SU-DHL-6 (cell line): ENCODE results near the gene PHTF2.

Experiments used
- H2AFZ ChIP-seq: fragments of 200-600 bp; sonication (generic); 2 replicates; pipeline ENCODE4 v1.6.1; 2014; ENCODE audit warnings: low read depth, mild to moderate bottlenecking, moderate library complexity, mixed read lengths, antibody characterized with exemption, low read length; ENCODE audit not compliant: severe bottlenecking
- H3F3A ChIP-seq: fragments of 200-600 bp; shearing (Covaris generic); 2 replicates; pipeline ENCODE4 v1.6.0; 2016; ENCODE audit warnings: antibody characterized with exemption, mild to moderate bottlenecking; ENCODE audit not compliant: insufficient read depth
- H3K27ac ChIP-seq: fragments of 200-600 bp; sonication (generic); 2 replicates; pipeline ENCODE4 v1.5.1; 2016; ENCODE audit warnings: low read depth, mild to moderate bottlenecking, low read length, moderate library complexity, mixed read lengths
- H3K27me3 ChIP-seq: fragments of 200-600 bp; sonication (generic), shearing (Covaris generic); 2 replicates; pipeline ENCODE4 v1.6.0; 2014; ENCODE audit warnings: mild to moderate bottlenecking, low read length
- H3K36me3 ChIP-seq: fragments of 200-600 bp; sonication (generic); 2 replicates; pipeline ENCODE4 v1.6.1; 2014; ENCODE audit warnings: mild to moderate bottlenecking, low read length, mixed read lengths
- H3K4me2 ChIP-seq: fragments of 300-600, 200-600 bp; shearing (Covaris generic), sonication (generic); 2 replicates; pipeline ENCODE4 v1.6.0; 2014; ENCODE audit warnings: low read length, low read depth, mild to moderate bottlenecking; ENCODE audit not compliant: poor library complexity, severe bottlenecking
- H3K4me3 ChIP-seq: fragments of 200-600 bp; sonication (generic); 2 replicates; pipeline ENCODE4 v1.5.1; 2014; ENCODE audit warnings: antibody characterized with exemption, low read length, mild to moderate bottlenecking, mixed read lengths; ENCODE audit not compliant: insufficient read depth, poor library complexity, severe bottlenecking
- H3K79me2 ChIP-seq: fragments of 200-600 bp; sonication (generic); 2 replicates; pipeline ENCODE4 v1.6.1; 2014; ENCODE audit warnings: mild to moderate bottlenecking, low read length, moderate library complexity; ENCODE audit not compliant: insufficient read depth
- H3K9ac ChIP-seq: fragments of 200-600 bp; sonication (generic); 2 replicates; pipeline ENCODE4 v1.7.0; 2014; ENCODE audit warnings: mild to moderate bottlenecking, low read length
- H3K9me2 ChIP-seq: fragments of 200-600 bp; sonication (generic); replicated peaks from 2 replicates; pipeline ENCODE4 v1.6.1; 2014; ENCODE audit warnings: low read length; ENCODE audit not compliant: insufficient read depth
- H3K9me3 ChIP-seq: fragments of 200-600 bp; sonication (generic); 2 replicates; pipeline ENCODE4 v1.6.1; 2014; ENCODE audit warnings: low read length, mixed read lengths; ENCODE audit not compliant: insufficient read depth
- H4K20me1 ChIP-seq: fragments of 200-600 bp; sonication (generic); 2 replicates; pipeline ENCODE4 v1.6.1; 2014; ENCODE audit warnings: low read depth, mild to moderate bottlenecking, antibody characterized with exemption, low read length, moderate library complexity, mixed read lengths
- CTCF ChIP-seq: fragments of 200-600 bp; sonication (generic); IDR thresholded peaks from one replicate; pipeline ENCODE4 v1.5.1; 2017; ENCODE audit warnings: antibody characterized with exemption, mild to moderate bottlenecking, low read length, moderate library complexity; ENCODE audit not compliant: insufficient read depth, poor library complexity, severe bottlenecking
- EZH2phosphoT487 ChIP-seq: fragments of 200-600 bp; sonication (generic), shearing (Covaris generic); conservative IDR thresholded peaks from 2 replicates; pipeline ENCODE4 v1.6.1; 2018; ENCODE audit warnings: mild to moderate bottlenecking, antibody characterized with exemption, low read length, moderate library complexity, mixed read lengths

The PHTF2 gene

GRCh38 chr7:77812290-77812685 lies 13.7 kb downstream of the PHTF2 start:
- Histone ChIP-seq H3K27me3 (no peaks in the 10 kb centered on the region), H3F3A (peaks cover 9% of the 10 kb centered on the region; the same call in 1 of the 2 replicates), H2AFZ (no peak overlapping the region), H3K9me2 (no peaks in the 10 kb centered on the region), H3K36me3 (peaks cover 15% of the 10 kb centered on the region), H4K20me1 (peaks cover 44% of the 10 kb centered on the region), H3K9me3 (no peaks in the 10 kb centered on the region), H3K9ac (no peak overlapping the region), H3K79me2 (peaks cover 99% of the 10 kb centered on the region), H3K27ac (no peak overlapping the region; the same call in 1 of the 2 replicates), H3K4me3 (no peak overlapping the region), H3K4me2 (peak overlapping the region; percentile 26)
- TF ChIP-seq CTCF, result no peak
- TF ChIP-seq EZH2phosphoT487, result no peak

- peaks cover 11% of the 10 kb centered on the region; the same call in 1 of the 2 replicates for H3F3A ChIP-seq
- no peaks in the 10 kb centered on the region for H3K9me3 ChIP-seq
- peak overlapping the region; percentile 36 for H3K27ac ChIP-seq
- no peaks in the 10 kb centered on the region for H3K9me2 ChIP-seq
- H3K36me3 ChIP-seq, result peaks cover 17% of the 10 kb centered on the region
- TF ChIP-seq CTCF (no peak), EZH2phosphoT487 (no peak)
- no peak overlapping the region for H3K9ac ChIP-seq
- H3K4me2 ChIP-seq, result peak overlapping the region; percentile 27
- peaks cover 42% of the 10 kb centered on the region; the same call in 1 of the 2 replicates for H4K20me1 ChIP-seq
- H2AFZ ChIP-seq, result no peak overlapping the region
- no peak overlapping the region for H3K4me3 ChIP-seq
- H3K79me2 ChIP-seq, result peaks cover 99% of the 10 kb centered on the region
- H3K27me3 ChIP-seq, result no peaks in the 10 kb centered on the region
Measured at GRCh38 chr7:77813180-77813579, 14.6 kb downstream of the PHTF2 start.

GRCh38 chr7:77819021-77819420 lies 20.4 kb downstream of the PHTF2 start:
- peaks cover 12% of the 10 kb centered on the region; the same call in 1 of the 2 replicates for H3K9me3 ChIP-seq
- no peaks in the 10 kb centered on the region for H3K27me3 ChIP-seq
- peaks cover 31% of the 10 kb centered on the region for H3F3A ChIP-seq
- no peak for TF ChIP-seq EZH2phosphoT487
- no peak for TF ChIP-seq CTCF
- no peak overlapping the region for H2AFZ ChIP-seq
- no peak overlapping the region for H3K4me3 ChIP-seq
- H3K9me2 ChIP-seq, result no peaks in the 10 kb centered on the region
- no peak overlapping the region for H3K4me2 ChIP-seq
- peaks cover 9% of the 10 kb centered on the region; the same call in 1 of the 2 replicates for H4K20me1 ChIP-seq
- H3K79me2 ChIP-seq, result peaks cover 96% of the 10 kb centered on the region
- peak overlapping the region; percentile 31; the same call in 1 of the 2 replicates for H3K27ac ChIP-seq
- H3K36me3 ChIP-seq, result peaks cover 40% of the 10 kb centered on the region
- no peak overlapping the region for H3K9ac ChIP-seq
